ENCODE measurements around the gene TOMM5. TPM values are rescaled to one million over a fixed set of nuclear protein-coding genes. Genes with fewer than 3 reads are reported as not detected.

The TOMM5 gene
- total RNA-seq, 1 experiment from 2014 or later: 290 TPM

DNA sequence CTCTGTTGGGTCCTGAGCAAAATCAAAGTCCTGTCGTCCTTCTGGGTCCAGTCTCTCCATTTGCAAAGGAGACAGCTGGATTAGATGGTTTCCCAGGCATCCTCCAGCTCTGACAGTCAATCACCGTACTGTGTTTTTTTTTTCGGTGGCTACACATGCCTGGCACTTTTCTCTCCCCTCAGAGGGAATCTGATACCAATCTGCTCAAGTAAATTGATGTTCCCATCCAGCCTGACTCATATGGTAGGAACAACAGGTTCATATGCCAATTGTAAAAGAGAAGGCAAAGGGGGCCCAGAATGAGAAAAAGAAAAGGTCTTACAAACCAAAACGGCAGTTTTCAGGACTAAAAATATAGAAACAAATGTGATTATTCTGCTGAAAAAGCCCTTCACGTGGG lies 17.4 kb downstream of the TOMM5 start:
- no peak for DNase-seq (ENCODE audit: low read depth, low spot score)
- in situ Hi-C loops (cut with HindIII; ENCODE audit: low pct_unique_long_range_greater_than_20kb, low sequenced_read_pairs): no loop called here

DNA sequence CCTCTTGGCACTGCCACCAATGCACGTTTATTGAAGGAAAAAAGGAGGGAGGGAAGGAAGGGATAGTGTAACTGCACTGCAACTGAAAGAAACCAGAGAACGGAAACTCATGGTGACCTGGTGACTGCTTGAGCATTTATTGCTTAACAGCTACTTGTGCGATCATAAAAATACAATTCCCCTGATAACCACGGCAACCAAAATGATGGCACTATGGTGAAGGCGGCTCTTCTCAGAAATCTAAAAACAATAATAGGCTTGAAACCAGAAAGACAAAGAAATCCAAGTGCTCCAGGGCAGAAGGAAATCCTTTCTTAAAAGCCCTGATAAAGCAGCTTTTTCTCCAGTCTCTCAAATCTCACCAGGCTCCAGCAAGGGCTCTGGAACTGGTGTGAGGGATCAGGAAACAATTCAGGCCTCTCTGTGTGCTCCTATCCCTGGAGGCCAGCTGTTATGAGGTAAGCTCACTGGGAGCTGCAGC lies 18.1 kb downstream of the TOMM5 start:
- DNase-seq (ENCODE audit: low read depth, low spot score): peak; percentile 29
- in situ Hi-C loops (cut with HindIII; ENCODE audit: low pct_unique_long_range_greater_than_20kb, low sequenced_read_pairs): no loop called here

DNA sequence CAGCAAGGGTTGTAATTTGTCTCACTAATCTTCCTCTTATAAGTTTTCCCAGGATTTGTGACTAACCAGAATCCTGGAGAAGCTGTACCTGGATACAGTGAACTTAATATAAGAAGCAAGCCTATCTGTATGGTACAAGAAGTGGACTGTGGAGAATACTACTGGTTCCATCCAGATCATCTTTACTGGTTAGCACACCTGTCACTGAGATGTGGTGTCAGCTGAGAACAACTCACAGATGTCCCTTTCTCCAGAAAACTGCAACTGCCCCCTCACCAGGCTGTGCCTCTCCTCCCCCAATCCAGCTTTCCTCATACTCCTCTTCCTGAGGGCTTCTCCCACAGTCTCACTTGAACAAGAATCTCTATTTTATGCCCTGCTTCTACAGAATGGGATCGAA lies 21.1 kb downstream of the TOMM5 start:
- in situ Hi-C loops (cut with HindIII; ENCODE audit: low pct_unique_long_range_greater_than_20kb, low sequenced_read_pairs): no loop called here
- no peak for DNase-seq (ENCODE audit: low read depth, low spot score)

DNA sequence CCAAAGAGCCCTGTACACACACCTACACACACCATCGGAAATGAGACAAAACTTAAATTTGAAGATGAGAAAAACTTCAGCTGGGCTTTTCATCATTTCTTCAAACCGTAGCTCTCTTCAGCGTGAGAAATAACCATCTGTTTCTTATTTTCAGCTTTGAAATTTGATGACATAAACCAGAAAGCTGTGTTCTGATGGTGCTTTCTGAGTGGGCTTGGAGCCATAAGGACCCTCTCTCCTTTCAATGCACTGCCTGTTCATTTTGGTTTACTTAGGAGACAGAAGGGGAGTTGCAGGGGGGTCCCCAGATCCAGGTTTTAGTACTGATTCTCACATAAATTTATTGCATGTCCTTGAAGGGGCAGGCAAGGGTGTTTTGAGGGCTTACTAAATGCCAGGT lies 25.7 kb downstream of the TOMM5 start:
- DNase-seq (ENCODE audit: low read depth, low spot score): no peak
- in situ Hi-C loops (cut with HindIII; ENCODE audit: low pct_unique_long_range_greater_than_20kb, low sequenced_read_pairs): no loop called here

DNA sequence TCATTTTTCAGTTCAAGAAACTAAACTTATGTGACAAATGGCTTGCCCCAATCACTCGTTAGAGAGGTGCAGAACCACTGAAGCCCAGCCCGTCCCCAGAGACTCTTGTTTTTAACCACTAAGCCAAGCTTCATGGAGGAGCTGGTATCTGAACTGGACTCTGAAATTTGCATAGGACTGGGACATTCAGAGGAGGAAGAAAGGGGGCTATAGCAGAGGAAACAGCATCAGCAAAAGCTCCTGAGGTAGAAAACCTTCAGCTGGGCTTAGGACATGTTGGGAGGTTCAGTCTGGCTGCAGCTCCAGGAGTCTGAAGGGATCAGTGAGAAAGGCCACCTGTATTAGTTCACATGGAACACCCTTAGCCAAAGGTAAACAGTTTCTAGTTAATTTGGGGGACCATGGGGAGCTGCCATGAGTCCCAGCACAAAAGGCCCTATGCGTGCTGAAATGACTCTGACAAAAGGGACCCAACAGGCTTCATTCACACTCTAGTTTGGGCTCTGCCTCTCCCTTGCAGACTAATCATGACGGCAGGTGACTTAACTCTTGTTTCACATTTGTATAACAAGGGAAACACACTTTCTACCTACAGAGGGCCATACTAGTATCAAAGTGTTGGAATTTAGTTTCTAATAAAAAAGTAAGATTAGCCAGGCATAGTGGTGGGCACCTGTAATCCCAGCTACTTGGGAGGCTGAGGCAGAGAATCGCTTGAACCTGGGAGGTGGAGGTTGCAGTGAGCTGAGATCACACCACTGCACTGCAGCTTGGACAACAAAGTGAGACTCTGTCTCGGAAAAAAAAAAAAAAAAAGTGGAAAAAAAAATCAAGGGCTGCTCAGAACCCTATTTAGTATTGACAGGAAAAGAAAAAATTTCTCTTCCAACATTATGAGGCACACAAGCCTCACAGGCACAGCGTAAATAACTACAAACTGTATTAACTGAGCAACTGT lies 26.5 kb downstream of the TOMM5 start:
- in situ Hi-C loops (cut with HindIII; ENCODE audit: low pct_unique_long_range_greater_than_20kb, low sequenced_read_pairs): no loop called here
- no peak for DNase-seq (ENCODE audit: low read depth, low spot score)

DNA sequence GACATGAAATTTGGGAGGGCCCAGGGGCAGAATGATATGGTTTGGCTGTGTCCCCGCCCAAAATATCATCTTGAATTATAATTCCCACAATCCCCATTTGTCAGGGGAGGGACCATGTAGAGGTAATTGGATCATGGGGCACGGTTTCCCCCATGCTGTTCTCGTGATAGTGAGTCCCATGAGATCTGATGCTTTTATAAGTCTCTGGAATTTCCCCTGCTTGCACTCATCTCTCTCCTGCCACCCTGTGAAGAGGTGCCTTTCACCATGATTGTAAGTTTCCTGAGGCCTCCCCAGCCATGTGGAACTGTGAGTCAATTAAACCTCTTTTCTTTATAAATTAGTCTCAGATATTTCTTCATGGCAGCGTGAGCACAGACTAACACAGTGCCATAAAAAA lies 27.5 kb downstream of the TOMM5 start:
- DNase-seq (ENCODE audit: low read depth, low spot score): no peak
- in situ Hi-C loops (cut with HindIII; ENCODE audit: low pct_unique_long_range_greater_than_20kb, low sequenced_read_pairs): no loop called here

DNA sequence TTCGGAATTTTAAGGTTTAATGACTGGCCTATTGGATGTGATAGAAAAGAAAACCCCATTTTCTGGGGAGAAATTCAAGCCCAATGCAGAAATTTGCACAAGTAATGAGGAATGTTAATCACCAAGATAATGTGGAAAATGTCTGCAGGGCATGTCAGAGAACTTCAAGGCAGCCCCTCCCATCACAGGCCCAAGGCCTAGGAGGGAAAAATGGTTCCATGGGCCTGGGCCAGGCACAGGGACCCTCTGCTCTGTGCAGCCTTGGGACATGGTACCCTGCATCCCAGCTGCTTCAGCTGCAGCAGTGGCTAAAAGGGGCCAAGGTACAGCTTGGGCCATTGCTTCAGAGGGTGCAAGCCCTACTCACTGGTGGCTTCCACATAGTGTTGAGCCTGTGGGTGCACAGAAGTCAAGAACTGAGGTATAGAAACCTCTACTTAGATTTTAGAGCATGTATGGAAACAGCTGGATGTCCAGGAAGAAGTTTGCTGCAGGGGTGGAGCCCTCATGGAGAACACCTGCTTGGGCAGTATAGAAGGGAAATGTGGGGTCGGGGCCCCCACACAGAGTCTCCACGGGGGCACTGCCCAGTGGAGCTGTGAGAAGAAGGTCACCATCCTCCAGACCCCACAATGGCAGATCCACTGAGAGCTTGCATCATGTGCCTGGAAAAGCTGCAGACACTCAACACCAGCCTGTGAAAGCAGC lies 28.4 kb downstream of the TOMM5 start:
- no peak for DNase-seq (ENCODE audit: low read depth, low spot score)
- in situ Hi-C loops (cut with HindIII; ENCODE audit: low pct_unique_long_range_greater_than_20kb, low sequenced_read_pairs): no loop called here

DNA sequence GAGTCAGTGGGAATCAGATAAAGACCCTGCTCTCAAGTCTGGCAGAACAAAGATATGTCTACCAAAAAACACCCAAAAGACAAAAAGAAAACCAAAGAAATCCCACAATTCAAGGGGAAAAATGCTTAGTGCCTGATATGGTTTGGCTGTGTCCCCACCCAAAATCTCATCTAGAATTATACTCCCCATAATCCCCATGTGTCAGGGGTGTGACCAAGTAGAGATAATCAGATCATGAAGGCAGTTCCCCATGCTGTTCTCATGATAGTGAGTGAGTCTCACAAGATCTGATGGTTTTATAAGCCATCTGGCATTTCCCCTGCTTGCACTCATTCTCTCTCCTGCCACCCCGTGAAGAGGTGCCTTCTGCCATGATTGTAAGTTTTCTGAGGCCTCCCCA lies 29.6 kb downstream of the TOMM5 start:
- in situ Hi-C loops (cut with HindIII; ENCODE audit: low pct_unique_long_range_greater_than_20kb, low sequenced_read_pairs): no loop called here
- DNase-seq (ENCODE audit: low read depth, low spot score): no peak

DNA sequence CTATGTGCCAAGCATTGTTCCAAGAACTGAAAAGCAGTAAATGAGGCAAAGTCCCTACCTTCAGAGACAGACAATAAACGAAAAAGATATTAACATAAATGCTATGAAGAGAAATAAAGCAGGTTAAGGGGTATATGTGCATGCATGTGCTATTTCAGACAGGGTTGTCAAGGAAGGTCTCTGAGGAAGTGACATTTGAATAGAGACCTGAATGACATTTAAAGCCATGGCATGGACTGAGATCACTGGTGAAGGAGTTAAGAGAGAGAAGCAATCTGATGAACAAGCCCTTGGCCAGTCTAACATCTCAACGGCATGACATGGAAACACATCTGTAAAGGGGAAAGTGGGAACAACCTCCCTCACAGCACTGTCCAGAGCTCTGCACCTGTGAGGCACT lies 30.7 kb downstream of the TOMM5 start:
- in situ Hi-C loops (cut with HindIII; ENCODE audit: low pct_unique_long_range_greater_than_20kb, low sequenced_read_pairs): no loop called here

DNA sequence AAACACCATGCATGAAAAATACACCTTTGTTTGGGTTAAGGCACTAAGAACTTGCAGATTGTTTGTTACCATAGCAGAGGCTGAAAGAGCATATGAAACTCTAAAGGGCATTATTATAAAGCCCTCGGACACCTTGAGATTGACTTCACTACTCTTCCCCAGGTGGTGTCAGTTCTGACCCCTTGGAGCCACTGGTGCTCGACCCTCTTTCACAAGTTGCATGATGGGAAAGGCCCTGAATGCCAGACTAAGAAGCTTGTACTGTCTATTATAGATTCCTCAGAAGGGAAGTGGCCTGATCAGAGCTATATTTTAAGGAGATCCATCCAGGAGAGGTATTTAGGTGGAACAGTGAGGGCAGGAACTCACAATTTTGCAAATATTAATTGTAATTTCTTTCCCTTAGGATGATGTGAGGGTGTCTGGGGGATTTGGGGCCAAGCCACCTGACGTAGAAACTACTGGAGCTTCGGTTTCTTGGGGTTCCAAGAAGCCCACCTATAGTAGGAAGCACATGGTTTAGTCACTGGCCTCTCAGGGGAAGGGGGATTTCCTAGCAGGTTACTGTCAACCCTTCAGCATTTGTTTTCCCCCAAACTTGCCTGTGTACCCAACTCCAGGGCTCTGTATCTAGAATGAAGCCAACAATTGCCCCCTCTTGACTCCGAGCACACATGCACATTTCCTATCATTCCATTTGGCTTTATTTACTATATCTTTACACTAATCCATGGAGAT lies 32.4 kb downstream of the TOMM5 start:
- DNase-seq (ENCODE audit: low read depth, low spot score): no peak
- in situ Hi-C loops (cut with HindIII; ENCODE audit: low pct_unique_long_range_greater_than_20kb, low sequenced_read_pairs): no loop called here

More for the DNA sequence above, 30.7 kb downstream of the TOMM5 start:
- DNase-seq (ENCODE audit: low read depth, low spot score): no peak

DNA sequence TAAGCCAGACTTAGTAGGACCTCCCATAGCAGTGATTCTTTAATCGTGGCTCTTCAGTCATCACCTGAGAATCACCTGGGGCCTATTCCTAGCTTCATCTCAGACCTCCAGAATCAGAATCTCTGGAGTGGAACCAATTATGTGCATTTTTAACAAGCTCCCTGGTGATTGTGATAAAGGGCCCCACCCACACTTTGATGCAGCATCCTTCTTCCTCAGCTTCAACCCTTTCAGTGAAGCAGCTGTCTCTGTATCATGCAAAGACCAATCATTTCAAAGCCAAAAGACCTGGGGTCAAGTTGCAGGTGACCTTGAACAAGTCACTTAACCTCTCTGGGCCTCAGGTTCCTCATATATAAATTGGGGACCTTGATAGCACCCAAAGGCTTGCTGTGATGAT lies 33.3 kb downstream of the TOMM5 start:
- in situ Hi-C loops (cut with HindIII; ENCODE audit: low pct_unique_long_range_greater_than_20kb, low sequenced_read_pairs): no loop called here
- no peak for DNase-seq (ENCODE audit: low read depth, low spot score)

DNA sequence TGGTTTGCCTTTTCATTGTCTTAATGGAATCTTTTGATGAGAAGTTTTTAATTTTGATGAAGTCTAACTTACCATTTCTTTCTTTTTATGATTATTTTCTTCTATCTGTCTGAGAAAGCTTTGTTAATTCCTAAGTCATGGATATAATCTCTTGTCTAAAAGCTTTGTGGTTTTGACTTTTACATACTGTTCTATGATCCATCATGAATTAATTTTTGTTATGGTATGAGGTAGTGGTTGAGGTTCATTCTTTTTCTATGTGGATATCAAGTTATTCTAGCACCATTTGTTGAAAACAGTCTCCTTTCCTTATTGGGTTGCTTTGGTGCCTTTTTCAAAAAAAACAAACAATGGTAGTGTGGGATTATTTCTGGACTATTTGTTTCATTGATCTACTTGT lies 36.6 kb downstream of the TOMM5 start:
- no peak for DNase-seq (ENCODE audit: low read depth, low spot score)
- in situ Hi-C loops (cut with HindIII; ENCODE audit: low pct_unique_long_range_greater_than_20kb, low sequenced_read_pairs): no loop called here

DNA sequence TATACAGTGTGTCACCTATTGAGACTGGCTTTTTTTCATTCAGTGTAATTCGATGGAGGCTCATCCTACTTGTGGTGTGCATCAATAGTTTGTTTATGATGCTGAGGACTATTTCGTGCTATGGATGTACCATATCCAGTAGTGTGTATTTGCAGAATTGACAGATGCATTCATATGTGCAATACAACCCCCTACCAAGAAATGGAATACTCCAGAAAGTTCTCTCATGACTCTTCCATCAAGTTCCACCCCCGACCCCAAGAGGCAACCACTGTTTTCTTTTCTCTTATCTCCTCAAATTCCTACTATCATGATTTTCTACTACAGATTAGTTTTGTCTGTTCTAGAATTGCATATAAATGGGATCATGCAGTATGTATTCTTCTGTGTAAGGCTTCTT lies 38.1 kb downstream of the TOMM5 start:
- in situ Hi-C loops (cut with HindIII; ENCODE audit: low pct_unique_long_range_greater_than_20kb, low sequenced_read_pairs): no loop called here
- DNase-seq (ENCODE audit: low read depth, low spot score): no peak

DNA sequence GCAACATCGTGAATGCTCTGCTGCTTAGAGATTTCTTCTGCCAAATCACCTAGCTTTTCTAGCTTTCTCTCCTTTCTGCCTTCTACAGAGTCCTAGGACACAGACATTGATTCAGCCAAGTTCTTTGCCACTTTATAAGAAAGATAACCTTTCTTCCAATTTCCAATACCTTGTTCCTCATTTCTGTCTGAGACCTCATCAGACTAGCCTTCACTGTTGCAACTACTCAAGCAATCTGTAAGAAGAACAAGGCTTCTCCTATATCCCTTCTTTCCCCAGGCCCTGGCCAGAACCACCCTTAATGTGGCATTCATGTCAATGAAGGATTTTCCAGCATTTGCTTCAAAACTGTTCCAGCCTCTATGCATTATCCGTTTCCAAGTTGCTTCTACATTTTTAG lies 40.5 kb downstream of the TOMM5 start:
- in situ Hi-C loops (cut with HindIII; ENCODE audit: low pct_unique_long_range_greater_than_20kb, low sequenced_read_pairs): no loop called here
- no peak for DNase-seq (ENCODE audit: low read depth, low spot score)

DNA sequence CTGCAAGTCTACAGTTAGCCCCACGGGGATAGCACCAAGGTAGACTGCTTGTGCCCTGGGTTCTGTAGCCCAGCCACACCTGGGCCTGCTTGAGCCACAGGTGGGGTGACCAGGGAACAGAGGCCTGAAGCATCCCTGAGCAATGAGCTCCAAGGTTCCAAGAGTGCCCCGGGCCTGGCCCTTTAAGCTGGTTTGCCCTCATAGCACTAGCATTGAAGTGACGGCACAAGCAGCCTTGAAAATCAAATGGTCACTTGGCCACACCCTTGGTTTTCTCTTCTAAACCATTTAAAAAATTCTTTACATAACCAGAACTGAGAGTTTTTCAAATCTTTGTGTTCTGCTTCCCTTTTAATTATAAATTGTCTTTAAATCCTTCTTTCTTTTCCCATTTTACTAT lies 40.9 kb downstream of the TOMM5 start:
- in situ Hi-C loops (cut with HindIII; ENCODE audit: low pct_unique_long_range_greater_than_20kb, low sequenced_read_pairs): no loop called here
- no peak for DNase-seq (ENCODE audit: low read depth, low spot score)

DNA sequence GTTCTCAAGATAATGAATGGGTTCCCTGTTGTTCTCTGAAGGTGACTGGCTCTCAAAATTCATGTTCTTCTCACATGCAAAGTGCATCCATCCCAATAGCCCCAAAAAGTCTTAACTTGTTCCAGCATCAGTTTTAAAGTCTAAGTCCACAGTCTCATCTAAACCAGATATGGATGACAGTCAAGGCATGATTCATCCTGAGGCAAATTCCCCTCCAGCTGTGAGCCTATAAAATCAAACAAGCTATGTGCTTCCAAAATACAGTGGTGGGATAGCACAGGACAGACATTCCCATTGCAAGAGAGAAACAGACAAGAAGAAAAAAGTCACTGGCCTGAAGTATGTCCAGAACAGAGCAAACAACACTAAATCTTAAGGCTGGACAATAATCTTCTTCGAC lies 41.6 kb downstream of the TOMM5 start:
- in situ Hi-C loops (cut with HindIII; ENCODE audit: low pct_unique_long_range_greater_than_20kb, low sequenced_read_pairs): no loop called here
- DNase-seq (ENCODE audit: low read depth, low spot score): no peak

DNA sequence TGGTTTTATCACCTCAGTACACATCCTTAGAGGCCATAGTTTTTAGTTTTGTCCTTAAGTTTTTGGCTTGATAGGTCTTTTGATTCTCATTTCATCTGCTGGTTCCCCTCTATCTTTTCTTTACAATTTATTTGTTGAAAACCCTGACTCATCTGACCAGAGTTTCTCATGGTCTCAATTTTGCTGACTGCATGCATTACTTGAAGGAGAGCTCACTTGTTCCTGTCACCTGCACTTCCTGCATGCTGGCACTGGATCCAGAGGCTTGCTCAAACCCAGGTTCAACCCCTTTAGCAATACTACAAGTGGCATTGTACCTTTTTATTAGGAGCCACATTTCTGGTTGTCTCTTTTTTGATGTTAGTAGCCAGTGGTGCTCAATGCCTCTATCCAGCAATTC lies 42.9 kb downstream of the TOMM5 start:
- DNase-seq (ENCODE audit: low read depth, low spot score): no peak
- in situ Hi-C loops (cut with HindIII; ENCODE audit: low pct_unique_long_range_greater_than_20kb, low sequenced_read_pairs): no loop called here

DNA sequence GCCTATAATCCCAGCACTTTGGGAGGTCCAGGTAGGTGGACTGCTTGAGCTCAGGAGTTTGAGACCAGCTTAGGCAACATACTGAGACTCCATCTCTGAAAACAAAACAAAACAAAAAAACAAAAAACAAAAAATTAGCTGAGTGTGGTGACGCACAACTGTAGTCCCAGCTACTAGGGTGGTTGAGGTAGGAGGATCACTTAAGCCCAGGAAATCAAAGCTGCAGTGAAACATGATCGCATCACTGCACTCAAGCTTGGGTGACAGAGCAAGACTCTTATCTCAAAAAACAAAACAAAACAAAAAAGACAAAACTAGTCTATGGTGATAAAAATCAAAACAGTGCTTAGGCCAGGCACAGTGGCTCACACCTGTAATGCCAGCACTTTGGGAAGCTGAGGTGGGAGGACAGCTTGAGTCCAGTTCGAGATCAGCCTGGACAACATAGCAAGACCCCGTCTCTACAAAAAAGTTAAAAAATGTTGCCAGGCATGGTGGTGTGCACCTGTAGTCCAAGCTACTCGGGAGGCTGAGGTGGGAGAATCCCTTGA lies 45.0 kb downstream of the TOMM5 start:
- in situ Hi-C loops (cut with HindIII; ENCODE audit: low pct_unique_long_range_greater_than_20kb, low sequenced_read_pairs): no loop called here
- DNase-seq (ENCODE audit: low read depth, low spot score): no peak
